ENCODE results near the gene PLAU. TPM values are rescaled to one million over a fixed set of nuclear protein-coding genes. Genes with fewer than 3 reads are reported as not detected.

Gene PLAU
- total RNA-seq, 1 experiment from 2014 or later = 8.3 TPM

GRCh38 chr10:73932620-73933112 is 21.7 kb downstream of the PLAU start:
- TF ChIP-seq, protein P1, sequence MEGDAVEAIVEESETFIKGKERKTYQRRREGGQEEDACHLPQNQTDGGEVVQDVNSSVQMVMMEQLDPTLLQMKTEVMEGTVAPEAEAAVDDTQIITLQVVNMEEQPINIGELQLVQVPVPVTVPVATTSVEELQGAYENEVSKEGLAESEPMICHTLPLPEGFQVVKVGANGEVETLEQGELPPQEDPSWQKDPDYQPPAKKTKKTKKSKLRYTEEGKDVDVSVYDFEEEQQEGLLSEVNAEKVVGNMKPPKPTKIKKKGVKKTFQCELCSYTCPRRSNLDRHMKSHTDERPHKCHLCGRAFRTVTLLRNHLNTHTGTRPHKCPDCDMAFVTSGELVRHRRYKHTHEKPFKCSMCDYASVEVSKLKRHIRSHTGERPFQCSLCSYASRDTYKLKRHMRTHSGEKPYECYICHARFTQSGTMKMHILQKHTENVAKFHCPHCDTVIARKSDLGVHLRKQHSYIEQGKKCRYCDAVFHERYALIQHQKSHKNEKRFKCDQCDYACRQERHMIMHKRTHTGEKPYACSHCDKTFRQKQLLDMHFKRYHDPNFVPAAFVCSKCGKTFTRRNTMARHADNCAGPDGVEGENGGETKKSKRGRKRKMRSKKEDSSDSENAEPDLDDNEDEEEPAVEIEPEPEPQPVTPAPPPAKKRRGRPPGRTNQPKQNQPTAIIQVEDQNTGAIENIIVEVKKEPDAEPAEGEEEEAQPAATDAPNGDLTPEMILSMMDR (conservative IDR thresholded peaks at IDR 0.05; ENCODE audit: low read depth, low read length) = no peak
- TF ChIP-seq EZH2 (IDR thresholded peaks at IDR 0.05; ENCODE audit: borderline replicate concordance, low read depth, low read length, poor library complexity, severe bottlenecking) = no peak
- Histone ChIP-seq H3K27me3 (replicated peaks; ENCODE audit: insufficient read depth, low read depth, low read length, poor library complexity) (no peaks in the 10 kb centered on the region), H3K4me3 (ENCODE audit: low read depth, low read length, poor library complexity, severe bottlenecking) (no peak overlapping the region), H3K36me3 (ENCODE audit: insufficient read depth, low read length, poor library complexity, severe bottlenecking) (no peaks in the 10 kb centered on the region), H3K9me3 (ENCODE audit: low read depth, low read length, poor library complexity, severe bottlenecking) (no peaks in the 10 kb centered on the region), H3K4me1 (ENCODE audit: insufficient read depth, low read length, poor library complexity, severe bottlenecking) (no peaks in the 10 kb centered on the region), H3K27ac (ENCODE audit: low read depth, low read length, poor library complexity, severe bottlenecking) (no peak overlapping the region)
- intact Hi-C loops (cut with micrococcal nuclease; ENCODE audit: unreplicated experiment) = no loop called here
- ChIA-PET CTCF (no interaction called here), POLR2A (ENCODE audit: low non-redundant PET) (no interaction called here)
- no TSS peak for BruUV-seq (replicated peaks)
- no peak for DNase-seq (ENCODE audit: low spot score)

DNA sequence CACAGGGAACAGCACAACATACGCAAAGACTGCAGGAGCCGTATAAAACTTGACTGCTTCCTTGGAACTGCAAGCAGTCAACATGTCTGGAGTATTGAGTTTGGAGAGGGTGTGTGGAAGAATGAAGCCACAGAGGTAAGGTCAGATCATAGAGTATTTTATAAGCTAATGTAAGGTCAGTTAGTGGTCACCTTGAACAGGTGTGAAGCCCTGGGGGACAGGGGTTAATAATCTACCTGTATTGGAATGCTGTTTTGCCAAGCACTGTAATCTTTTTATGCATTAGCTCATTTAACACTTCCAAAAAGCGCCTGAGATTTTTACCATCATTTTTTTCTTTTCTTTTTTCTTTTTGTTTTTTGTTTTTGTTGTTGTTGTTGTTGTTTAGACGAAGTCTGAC is 23.1 kb downstream of the PLAU start:
- Histone ChIP-seq H3K4me1 (ENCODE audit: insufficient read depth, low read length, poor library complexity, severe bottlenecking) (no peaks in the 10 kb centered on the region), H3K36me3 (ENCODE audit: insufficient read depth, low read length, poor library complexity, severe bottlenecking) (no peaks in the 10 kb centered on the region), H3K9me3 (ENCODE audit: low read depth, low read length, poor library complexity, severe bottlenecking) (no peaks in the 10 kb centered on the region), H3K4me3 (ENCODE audit: low read depth, low read length, poor library complexity, severe bottlenecking) (no peak overlapping the region), H3K27me3 (replicated peaks; ENCODE audit: insufficient read depth, low read depth, low read length, poor library complexity) (no peaks in the 10 kb centered on the region), H3K27ac (ENCODE audit: low read depth, low read length, poor library complexity, severe bottlenecking) (no peak overlapping the region)
- TF ChIP-seq, protein P1 (conservative IDR thresholded peaks at IDR 0.05; ENCODE audit: low read depth, low read length) = no peak
- no peak for TF ChIP-seq EZH2 (IDR thresholded peaks at IDR 0.05; ENCODE audit: borderline replicate concordance, low read depth, low read length, poor library complexity, severe bottlenecking)
- intact Hi-C loops (cut with micrococcal nuclease; ENCODE audit: unreplicated experiment) = no loop called here
- BruUV-seq (replicated peaks) = no TSS peak
- no peak for DNase-seq (ENCODE audit: low spot score)
- ChIA-PET CTCF (no interaction called here), POLR2A (ENCODE audit: low non-redundant PET) (no interaction called here)

- ChIA-PET CTCF (no interaction called here), POLR2A (ENCODE audit: low non-redundant PET) (interaction anchor here (0.6 kb wide), 1 partner anchor 1098 kb away, joined by 3 read pairs; no protein-coding TSS in a partner anchor)
- Histone ChIP-seq H3K4me1 (ENCODE audit: insufficient read depth, low read length, poor library complexity, severe bottlenecking) (peaks cover 5% of the 10 kb centered on the region), H3K36me3 (ENCODE audit: insufficient read depth, low read length, poor library complexity, severe bottlenecking) (no peaks in the 10 kb centered on the region), H3K4me3 (ENCODE audit: low read depth, low read length, poor library complexity, severe bottlenecking) (no peak overlapping the region), H3K27me3 (replicated peaks; ENCODE audit: insufficient read depth, low read depth, low read length, poor library complexity) (no peaks in the 10 kb centered on the region), H3K9me3 (ENCODE audit: low read depth, low read length, poor library complexity, severe bottlenecking) (no peaks in the 10 kb centered on the region), H3K27ac (ENCODE audit: low read depth, low read length, poor library complexity, severe bottlenecking) (no peak overlapping the region)
- DNase-seq (ENCODE audit: low spot score) = no peak
- TF ChIP-seq, protein P1 (conservative IDR thresholded peaks at IDR 0.05; ENCODE audit: low read depth, low read length) = no peak
- TF ChIP-seq EZH2 (IDR thresholded peaks at IDR 0.05; ENCODE audit: borderline replicate concordance, low read depth, low read length, poor library complexity, severe bottlenecking) = no peak
- intact Hi-C loops (cut with micrococcal nuclease; ENCODE audit: unreplicated experiment) = no loop called here
- BruUV-seq (replicated peaks) = no TSS peak
These were observed 25.0 kb downstream of the PLAU start for GRCh38 chr10:73935895-73936294.

Data from A673 (cell line).